Measurements from ENCODE around the gene LYZL2.

DNA sequence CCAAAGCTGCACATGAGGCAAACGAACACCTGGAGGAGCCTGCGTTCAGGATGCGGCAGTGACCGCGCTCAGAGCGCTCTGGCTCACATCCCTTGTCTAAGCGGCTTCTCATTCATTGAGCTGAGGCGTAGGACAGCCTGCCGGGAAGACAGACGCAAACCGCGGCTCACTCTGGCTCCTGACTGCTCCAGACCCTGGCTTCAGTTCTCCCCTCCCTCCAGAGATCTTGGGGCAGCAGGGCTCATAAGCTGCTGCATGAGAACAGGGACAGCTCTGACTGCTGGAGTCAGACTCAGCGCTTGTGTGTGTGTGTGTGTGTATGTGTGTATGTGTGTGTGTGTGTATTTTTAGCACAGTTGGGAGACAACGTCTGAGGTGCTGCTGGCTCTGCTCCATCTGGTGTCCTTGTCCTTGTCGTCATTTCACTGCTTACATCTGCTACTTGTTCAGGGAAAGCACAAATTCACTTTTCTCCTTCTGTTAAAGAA lies 15.8 kb upstream of the LYZL2 start:
- TF ChIP-seq RAD21 (IDR thresholded peaks at IDR 0.05; ENCODE audit: low read depth) (no peak), POLR2A (IDR thresholded peaks at IDR 0.05; ENCODE audit: borderline replicate concordance, extremely low read depth, insufficient read depth, insufficient read length) (no peak), EZH2 (IDR thresholded peaks at IDR 0.05) (no peak), SP1 (IDR thresholded peaks at IDR 0.05; ENCODE audit: low read depth) (no peak), CEBPB (IDR thresholded peaks at IDR 0.05; ENCODE audit: low read depth) (no peak), SIN3A (IDR thresholded peaks at IDR 0.05; ENCODE audit: low read depth) (no peak), ZNF274 (IDR thresholded peaks at IDR 0.05; ENCODE audit: low read depth, low read length) (no peak)
- TF ChIP-seq, protein P1, sequence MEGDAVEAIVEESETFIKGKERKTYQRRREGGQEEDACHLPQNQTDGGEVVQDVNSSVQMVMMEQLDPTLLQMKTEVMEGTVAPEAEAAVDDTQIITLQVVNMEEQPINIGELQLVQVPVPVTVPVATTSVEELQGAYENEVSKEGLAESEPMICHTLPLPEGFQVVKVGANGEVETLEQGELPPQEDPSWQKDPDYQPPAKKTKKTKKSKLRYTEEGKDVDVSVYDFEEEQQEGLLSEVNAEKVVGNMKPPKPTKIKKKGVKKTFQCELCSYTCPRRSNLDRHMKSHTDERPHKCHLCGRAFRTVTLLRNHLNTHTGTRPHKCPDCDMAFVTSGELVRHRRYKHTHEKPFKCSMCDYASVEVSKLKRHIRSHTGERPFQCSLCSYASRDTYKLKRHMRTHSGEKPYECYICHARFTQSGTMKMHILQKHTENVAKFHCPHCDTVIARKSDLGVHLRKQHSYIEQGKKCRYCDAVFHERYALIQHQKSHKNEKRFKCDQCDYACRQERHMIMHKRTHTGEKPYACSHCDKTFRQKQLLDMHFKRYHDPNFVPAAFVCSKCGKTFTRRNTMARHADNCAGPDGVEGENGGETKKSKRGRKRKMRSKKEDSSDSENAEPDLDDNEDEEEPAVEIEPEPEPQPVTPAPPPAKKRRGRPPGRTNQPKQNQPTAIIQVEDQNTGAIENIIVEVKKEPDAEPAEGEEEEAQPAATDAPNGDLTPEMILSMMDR (IDR thresholded peaks at IDR 0.05 in 2 of 3, conservative IDR thresholded peaks at IDR 0.05 in 1 of 3; ENCODE audit: borderline replicate concordance in 1 of 3, insufficient read depth in 1 of 3, low read depth in 2 of 3, low read length in 2 of 3): no peak
- TF ChIP-seq, protein P2, sequence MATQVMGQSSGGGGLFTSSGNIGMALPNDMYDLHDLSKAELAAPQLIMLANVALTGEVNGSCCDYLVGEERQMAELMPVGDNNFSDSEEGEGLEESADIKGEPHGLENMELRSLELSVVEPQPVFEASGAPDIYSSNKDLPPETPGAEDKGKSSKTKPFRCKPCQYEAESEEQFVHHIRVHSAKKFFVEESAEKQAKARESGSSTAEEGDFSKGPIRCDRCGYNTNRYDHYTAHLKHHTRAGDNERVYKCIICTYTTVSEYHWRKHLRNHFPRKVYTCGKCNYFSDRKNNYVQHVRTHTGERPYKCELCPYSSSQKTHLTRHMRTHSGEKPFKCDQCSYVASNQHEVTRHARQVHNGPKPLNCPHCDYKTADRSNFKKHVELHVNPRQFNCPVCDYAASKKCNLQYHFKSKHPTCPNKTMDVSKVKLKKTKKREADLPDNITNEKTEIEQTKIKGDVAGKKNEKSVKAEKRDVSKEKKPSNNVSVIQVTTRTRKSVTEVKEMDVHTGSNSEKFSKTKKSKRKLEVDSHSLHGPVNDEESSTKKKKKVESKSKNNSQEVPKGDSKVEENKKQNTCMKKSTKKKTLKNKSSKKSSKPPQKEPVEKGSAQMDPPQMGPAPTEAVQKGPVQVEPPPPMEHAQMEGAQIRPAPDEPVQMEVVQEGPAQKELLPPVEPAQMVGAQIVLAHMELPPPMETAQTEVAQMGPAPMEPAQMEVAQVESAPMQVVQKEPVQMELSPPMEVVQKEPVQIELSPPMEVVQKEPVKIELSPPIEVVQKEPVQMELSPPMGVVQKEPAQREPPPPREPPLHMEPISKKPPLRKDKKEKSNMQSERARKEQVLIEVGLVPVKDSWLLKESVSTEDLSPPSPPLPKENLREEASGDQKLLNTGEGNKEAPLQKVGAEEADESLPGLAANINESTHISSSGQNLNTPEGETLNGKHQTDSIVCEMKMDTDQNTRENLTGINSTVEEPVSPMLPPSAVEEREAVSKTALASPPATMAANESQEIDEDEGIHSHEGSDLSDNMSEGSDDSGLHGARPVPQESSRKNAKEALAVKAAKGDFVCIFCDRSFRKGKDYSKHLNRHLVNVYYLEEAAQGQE (IDR thresholded peaks at IDR 0.05; ENCODE audit: low read depth): no peak
